Stimulated activated CD8-positive, alpha-beta memory T cell treated with anti-CD3 and anti-CD28 coated beads, Interleukin-4, amount 100 ng/mL, for 1 hour (primary cell): ENCODE results near the gene CHCT1.
"Not testable (repeated sequence)": the region's sequence is repeated elsewhere in the genome, so short reads cannot be mapped to it uniquely, and the experiment has no call there.

ENCODE experiments used
- DNase-seq, 2 donors: peaks; one replicate each; pipeline ENCODE4 v3.0.0-alpha.2; 2020; ENCODE audit warnings: low read depth in 2 of 2, low spot score in 1 of 2

Gene CHCT1

GRCh38 chr17:60422162-60422665, at the start of gene CHCT1:
CHCT1 (plus strand) TSS chr17:60422489; CDS start chr17:60422593, 104 bp downstream.
- no peak for DNase-seq

- DNase-seq: no peak
These were observed 49.4 kb upstream of the CHCT1 start for GRCh38 chr17:60372790-60373483.

GRCh38 chr17:60378187-60378586, 44.1 kb upstream of the CHCT1 start:
- DNase-seq: not testable (repeated sequence)

DNA sequence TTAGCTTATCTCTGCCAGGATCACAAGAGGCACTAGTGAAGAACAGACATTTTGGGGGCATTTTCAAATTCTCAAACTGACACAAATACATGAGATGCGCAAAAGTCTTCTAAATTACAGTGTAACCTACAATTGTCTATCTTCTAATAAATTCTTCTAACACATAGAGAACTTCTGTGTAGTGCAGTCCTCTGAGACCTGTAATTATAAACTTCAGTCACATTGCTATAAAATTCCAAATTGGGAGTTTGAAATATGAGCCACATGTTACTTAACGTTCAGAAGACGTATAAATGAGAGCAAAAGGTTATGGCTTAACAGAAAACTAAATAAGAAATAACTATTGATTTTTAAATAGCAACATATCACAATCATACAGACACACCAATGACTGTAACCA, 42.8 kb upstream of the CHCT1 start:
- DNase-seq: not testable (repeated sequence)

GRCh38 chr17:60381958-60382357, 40.3 kb upstream of the CHCT1 start:
- DNase-seq: no peak

GRCh38 chr17:60383379-60383778, 38.9 kb upstream of the CHCT1 start:
- no peak for DNase-seq

GRCh38 chr17:60384921-60385320, 37.4 kb upstream of the CHCT1 start:
- DNase-seq: not testable (repeated sequence)

GRCh38 chr17:60386147-60387058, 35.9 kb upstream of the CHCT1 start:
- DNase-seq: no peak

DNA sequence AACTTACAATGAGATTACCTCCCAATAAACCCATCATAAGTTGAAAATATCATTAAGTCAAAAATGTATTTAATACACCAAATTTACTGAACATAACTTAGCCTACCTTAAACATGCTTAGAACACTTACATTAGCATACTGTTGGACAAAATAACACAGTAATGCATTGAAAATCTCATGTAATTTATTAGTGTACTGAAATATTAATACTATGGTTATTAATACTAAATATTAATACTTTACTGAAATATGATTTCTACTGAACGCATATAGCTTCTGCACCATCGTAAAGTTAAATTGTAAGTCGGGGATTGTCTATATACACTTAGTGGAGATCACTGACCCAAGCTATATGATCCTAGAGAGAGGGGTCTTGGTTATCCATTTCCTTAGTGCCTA, 34.6 kb upstream of the CHCT1 start:
- no peak for DNase-seq

DNA sequence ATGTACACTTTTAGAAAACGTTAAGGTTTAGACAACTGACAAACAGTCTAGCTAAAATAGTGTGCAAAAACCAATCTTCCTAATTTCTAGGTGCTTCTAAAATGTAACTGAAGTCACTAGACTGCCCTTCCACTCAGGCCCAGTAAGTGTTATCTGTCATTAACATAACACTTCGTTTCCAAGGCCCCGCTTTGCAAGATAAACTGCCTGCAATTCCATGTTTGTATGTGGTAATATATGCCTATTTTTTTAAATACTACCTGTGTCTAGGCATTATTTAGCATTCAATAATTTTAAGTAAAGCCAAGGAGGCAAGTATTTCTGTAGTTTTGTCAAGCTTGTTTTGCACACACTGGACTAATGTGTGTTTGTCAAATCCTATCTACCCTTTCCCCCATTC, 33.5 kb upstream of the CHCT1 start:
- DNase-seq: no peak

DNA sequence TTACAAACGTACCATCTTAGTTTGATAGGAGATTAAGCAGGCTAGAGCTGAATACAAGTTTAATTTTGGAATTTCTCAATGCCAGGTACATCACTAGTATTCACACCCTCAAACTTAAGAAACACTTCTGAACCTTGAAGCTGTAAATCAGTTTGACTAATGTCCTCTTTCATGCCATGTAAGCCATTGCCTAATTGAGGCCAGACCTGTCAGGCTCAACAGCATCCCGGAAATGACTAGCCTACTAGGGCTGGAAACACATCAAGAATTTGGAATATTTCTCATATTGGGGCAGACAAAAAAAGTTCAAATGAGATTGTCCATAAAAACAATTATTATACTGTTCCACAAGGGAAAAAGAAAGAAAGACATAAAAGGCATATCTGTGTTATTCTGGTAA, 32.1 kb upstream of the CHCT1 start:
- no peak for DNase-seq

DNA sequence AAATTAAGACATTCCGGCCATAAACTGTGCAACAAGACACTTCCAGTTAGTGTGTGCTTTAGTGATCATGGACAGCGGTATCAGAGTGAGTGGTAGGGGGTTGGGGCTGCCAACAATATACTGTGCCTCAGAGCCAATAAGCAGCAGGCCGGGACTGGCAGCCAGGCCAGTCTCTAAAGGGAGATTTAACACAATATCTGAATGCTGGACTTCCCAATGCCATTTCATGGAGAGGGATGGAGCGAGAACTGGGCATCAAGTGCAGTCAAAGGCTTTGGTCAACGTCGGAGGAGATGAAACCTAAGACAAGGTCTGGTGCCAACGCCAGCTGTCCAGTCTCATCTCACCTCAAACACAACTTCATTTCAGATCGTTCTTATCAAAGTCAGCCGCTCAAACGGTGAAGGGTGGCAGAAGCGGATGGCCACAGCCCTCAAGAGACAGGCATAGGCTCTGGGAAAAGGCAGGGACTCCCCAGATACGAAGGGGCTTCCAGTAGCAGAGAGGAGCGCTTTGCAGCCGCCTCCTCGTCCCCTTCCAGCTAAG, 31.3 kb upstream of the CHCT1 start:
- no peak for DNase-seq

- DNase-seq: no peak
These were observed 30.7 kb upstream of the CHCT1 start for GRCh38 chr17:60391471-60392041.

DNA sequence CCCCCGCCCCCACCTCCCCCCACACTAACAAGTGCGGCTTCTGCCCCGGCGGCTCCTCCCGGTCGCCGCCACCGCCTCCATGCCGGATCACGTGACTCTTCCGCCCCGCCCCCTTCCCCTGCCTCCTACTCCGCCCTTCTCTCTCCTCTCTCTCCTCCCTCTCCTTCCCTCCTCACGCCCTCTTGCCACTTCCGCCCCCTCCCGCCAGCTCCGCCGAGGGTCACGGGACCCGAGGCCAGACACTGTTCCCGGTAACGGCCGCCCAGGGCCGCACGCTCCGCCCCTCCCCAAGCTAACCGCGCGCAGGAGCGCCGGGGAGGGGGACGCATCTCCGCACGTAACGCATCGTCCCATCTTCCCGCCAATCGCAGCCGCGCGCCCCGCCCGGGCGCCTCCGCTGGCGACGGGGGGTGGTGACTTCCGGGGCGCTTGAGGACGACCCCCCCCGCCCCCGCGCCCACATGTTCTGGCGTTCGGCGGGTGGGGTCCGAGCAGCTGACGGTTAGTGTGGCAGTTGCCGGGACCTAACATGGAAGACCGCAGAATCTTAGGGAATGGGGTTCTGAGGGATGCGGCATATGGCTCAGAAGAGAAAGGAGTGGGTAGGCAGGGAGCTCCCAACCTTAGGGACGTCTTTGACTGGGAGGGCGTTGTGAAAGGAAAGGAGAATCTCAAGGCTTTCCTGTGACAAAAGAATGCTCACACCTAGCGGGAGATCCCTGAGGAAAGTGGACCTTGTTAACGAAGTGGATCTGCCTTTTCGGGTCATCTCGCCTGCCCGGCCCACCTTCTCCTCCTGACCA, 30.0 kb upstream of the CHCT1 start, which contains the start of gene USP32:
Gene USP32, minus strand, starts transcription at position 92 of the 803 bp plus-strand sequence. CDS start 194 bp downstream, outside the sequence.
- DNase-seq: peak; percentile 97 to 98

DNA sequence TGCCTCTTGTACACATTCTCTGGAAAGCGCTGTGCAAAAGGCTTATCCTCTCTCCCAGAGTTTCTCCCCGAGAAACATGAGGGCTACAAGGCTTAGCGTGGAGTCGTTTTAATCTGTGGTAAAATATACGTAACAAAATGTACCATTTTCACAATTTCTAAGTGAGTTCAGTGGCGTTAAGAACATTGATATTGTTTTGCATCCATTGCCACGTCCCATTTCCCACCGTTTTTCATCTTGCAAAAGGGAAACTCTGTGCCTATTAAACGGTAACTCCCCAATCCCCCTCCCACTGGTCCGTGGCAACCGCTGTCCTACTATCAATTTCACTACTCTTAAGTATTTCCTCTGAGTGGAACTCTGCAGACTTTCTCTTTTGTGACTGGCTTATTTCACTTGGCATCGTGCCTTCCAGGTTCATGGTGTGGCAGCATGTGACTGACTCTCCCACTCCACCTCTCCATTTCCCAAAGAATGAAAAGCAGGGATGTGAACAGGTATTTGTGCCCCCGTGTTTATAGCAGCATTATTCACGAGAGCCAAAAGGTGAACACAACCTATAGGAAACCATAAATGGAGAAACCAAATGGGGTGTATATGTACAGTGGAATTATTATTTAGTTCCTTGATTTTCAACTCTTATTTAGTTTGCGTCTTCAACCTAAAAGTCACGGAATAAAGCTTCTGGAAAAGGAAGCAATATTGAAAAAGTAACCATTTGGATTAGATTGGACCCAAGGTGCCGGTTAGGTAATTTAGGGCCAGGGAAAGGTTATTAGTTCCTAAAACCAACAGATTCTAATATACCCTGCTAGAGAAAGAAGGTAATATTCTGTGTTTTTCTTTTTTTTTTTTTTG, 29.2 kb upstream of the CHCT1 start:
- no peak for DNase-seq

- no peak for DNase-seq
These were observed 28.2 kb upstream of the CHCT1 start for GRCh38 chr17:60393840-60394723.

- no peak for DNase-seq
These were observed 26.7 kb upstream of the CHCT1 start for GRCh38 chr17:60395508-60396065.

GRCh38 chr17:60396412-60396811, 25.9 kb upstream of the CHCT1 start:
- DNase-seq: no peak
